ENCODE measurements around the gene DPPA3. TPM values are rescaled to one million over a fixed set of nuclear protein-coding genes. Genes with fewer than 3 reads are reported as not detected.
"Not testable (repeated sequence)": the region's sequence is repeated elsewhere in the genome, so short reads cannot be mapped to it uniquely, and the experiment has no call there.

Gene DPPA3
- total RNA-seq, 1 experiment from 2014 or later: not detected

GRCh38 chr12:7723926-7724325 is 12.7 kb downstream of the DPPA3 start:
- Histone ChIP-seq H3K36me3 (ENCODE audit: insufficient read depth, low read length, poor library complexity, severe bottlenecking) (no peaks in the 10 kb centered on the region), H3K9me3 (ENCODE audit: low read depth, low read length, poor library complexity, severe bottlenecking) (no peaks in the 10 kb centered on the region), H3K4me1 (ENCODE audit: insufficient read depth, low read length, poor library complexity, severe bottlenecking) (no peaks in the 10 kb centered on the region), H3K27me3 (replicated peaks; ENCODE audit: insufficient read depth, low read depth, low read length, poor library complexity) (no peaks in the 10 kb centered on the region), H3K4me3 (ENCODE audit: low read depth, low read length, poor library complexity, severe bottlenecking) (no peak overlapping the region), H3K27ac (ENCODE audit: low read depth, low read length, poor library complexity, severe bottlenecking) (no peak overlapping the region)
- TF ChIP-seq CTCF (conservative IDR thresholded peaks at IDR 0.05; ENCODE audit: low read depth, low read length): no peak
- TF ChIP-seq EZH2 (IDR thresholded peaks at IDR 0.05; ENCODE audit: borderline replicate concordance, low read depth, low read length, poor library complexity, severe bottlenecking): no peak
- ChIA-PET POLR2A (ENCODE audit: low non-redundant PET) (no interaction called here), CTCF (no interaction called here)
- no peak for DNase-seq (ENCODE audit: low spot score)
- no TSS peak for BruUV-seq (replicated peaks)
- intact Hi-C loops (cut with micrococcal nuclease; ENCODE audit: unreplicated experiment): no loop called here

DNA sequence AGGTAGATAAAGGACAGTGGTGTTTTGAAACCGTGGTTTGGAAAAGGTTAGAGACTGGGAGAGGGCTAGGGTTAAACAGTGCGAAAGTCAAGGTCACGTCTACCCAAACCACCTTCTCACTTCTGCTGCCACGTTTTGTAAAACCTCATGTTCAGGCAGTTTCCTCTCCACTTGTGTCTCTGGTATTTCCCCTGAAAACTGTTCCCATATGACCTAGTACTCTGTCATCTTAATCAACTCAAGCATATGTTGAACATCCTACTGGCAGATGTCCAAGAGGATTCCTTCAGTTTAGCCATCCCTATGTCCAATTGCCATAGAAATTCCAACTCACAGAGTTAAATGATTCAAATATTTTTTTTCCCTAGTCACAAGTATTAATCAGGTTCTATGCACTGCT is 18.5 kb downstream of the DPPA3 start:
- intact Hi-C loops (cut with micrococcal nuclease; ENCODE audit: unreplicated experiment): loop anchor here (5.0 kb wide), 1 partner anchor 847 kb away; no protein-coding TSS in a partner anchor
- Histone ChIP-seq H3K27ac (ENCODE audit: low read depth, low read length, poor library complexity, severe bottlenecking) (no peak overlapping the region), H3K27me3 (replicated peaks; ENCODE audit: insufficient read depth, low read depth, low read length, poor library complexity) (no peaks in the 10 kb centered on the region), H3K36me3 (ENCODE audit: insufficient read depth, low read length, poor library complexity, severe bottlenecking) (no peaks in the 10 kb centered on the region), H3K9me3 (ENCODE audit: low read depth, low read length, poor library complexity, severe bottlenecking) (no peaks in the 10 kb centered on the region), H3K4me3 (ENCODE audit: low read depth, low read length, poor library complexity, severe bottlenecking) (no peak overlapping the region), H3K4me1 (ENCODE audit: insufficient read depth, low read length, poor library complexity, severe bottlenecking) (no peaks in the 10 kb centered on the region)
- DNase-seq (ENCODE audit: low spot score): no peak
- ChIA-PET POLR2A (ENCODE audit: low non-redundant PET) (no interaction called here), CTCF (no interaction called here)
- TF ChIP-seq CTCF (conservative IDR thresholded peaks at IDR 0.05; ENCODE audit: low read depth, low read length) (no peak), EZH2 (IDR thresholded peaks at IDR 0.05; ENCODE audit: borderline replicate concordance, low read depth, low read length, poor library complexity, severe bottlenecking) (no peak)
- no TSS peak for BruUV-seq (replicated peaks)

DNA sequence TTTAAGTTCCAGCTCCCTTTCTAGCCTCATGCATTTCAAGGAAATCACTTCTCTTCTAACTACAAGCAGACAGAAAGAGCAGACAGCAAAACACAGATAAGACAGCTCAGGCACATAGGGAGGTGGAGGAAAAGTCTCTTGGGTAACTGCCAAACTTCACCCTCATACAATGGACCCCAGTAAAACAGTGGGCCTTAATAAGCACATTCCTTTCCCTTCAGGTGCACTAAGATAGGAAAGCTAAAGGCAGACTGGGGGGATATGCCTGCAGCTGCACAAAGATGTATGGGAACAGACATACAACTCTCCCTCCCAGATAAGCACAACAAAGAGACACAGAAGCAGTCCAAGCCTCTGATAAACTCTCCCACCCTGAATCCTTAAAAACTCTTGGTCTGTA is 19.8 kb downstream of the DPPA3 start:
- H3K9me3 ChIP-seq (ENCODE audit: low read depth, low read length, poor library complexity, severe bottlenecking); H3K4me3 ChIP-seq (ENCODE audit: low read depth, low read length, poor library complexity, severe bottlenecking); H3K36me3 ChIP-seq (ENCODE audit: insufficient read depth, low read length, poor library complexity, severe bottlenecking); H3K27ac ChIP-seq (ENCODE audit: low read depth, low read length, poor library complexity, severe bottlenecking); CTCF ChIA-PET; POLR2A ChIA-PET (ENCODE audit: low non-redundant PET); H3K4me1 ChIP-seq (ENCODE audit: insufficient read depth, low read length, poor library complexity, severe bottlenecking); BruUV-seq (replicated peaks); DNase-seq (ENCODE audit: low spot score); H3K27me3 ChIP-seq (replicated peaks; ENCODE audit: insufficient read depth, low read depth, low read length, poor library complexity): not testable (repeated sequence)
- intact Hi-C loops (cut with micrococcal nuclease; ENCODE audit: unreplicated experiment): loop anchor here (5.0 kb wide), 1 partner anchor 849 kb away; no protein-coding TSS in a partner anchor

GRCh38 chr12:7731486-7731885 is 20.3 kb downstream of the DPPA3 start:
- TF ChIP-seq CTCF (conservative IDR thresholded peaks at IDR 0.05; ENCODE audit: low read depth, low read length) (no peak), EZH2 (IDR thresholded peaks at IDR 0.05; ENCODE audit: borderline replicate concordance, low read depth, low read length, poor library complexity, severe bottlenecking) (no peak)
- no peaks in the 10 kb centered on the region for H3K27me3 ChIP-seq (replicated peaks; ENCODE audit: insufficient read depth, low read depth, low read length, poor library complexity)
- H3K4me1 ChIP-seq (ENCODE audit: insufficient read depth, low read length, poor library complexity, severe bottlenecking): no peaks in the 10 kb centered on the region
- no peak for DNase-seq (ENCODE audit: low spot score)
- H3K36me3 ChIP-seq (ENCODE audit: insufficient read depth, low read length, poor library complexity, severe bottlenecking): no peaks in the 10 kb centered on the region
- no TSS peak for BruUV-seq (replicated peaks)
- ChIA-PET POLR2A (ENCODE audit: low non-redundant PET) (no interaction called here), CTCF (no interaction called here)
- no peak overlapping the region for H3K27ac ChIP-seq (ENCODE audit: low read depth, low read length, poor library complexity, severe bottlenecking)
- no peak overlapping the region for H3K4me3 ChIP-seq (ENCODE audit: low read depth, low read length, poor library complexity, severe bottlenecking)
- no peaks in the 10 kb centered on the region for H3K9me3 ChIP-seq (ENCODE audit: low read depth, low read length, poor library complexity, severe bottlenecking)
- intact Hi-C loops (cut with micrococcal nuclease; ENCODE audit: unreplicated experiment): loop anchor here (5.0 kb wide), 1 partner anchor 849 kb away; no protein-coding TSS in a partner anchor

All from A673 (cell line).